Stimulated activated CD4-positive, alpha-beta T cell treated with anti-CD3 and anti-CD28 coated beads, Interleukin-2, amount 100 ng/mL, for 48 hours (primary cell): Measurements from ENCODE around the gene CHTF18.
"Not testable (repeated sequence)": the region's sequence is repeated elsewhere in the genome, so short reads cannot be mapped to it uniquely, and the experiment has no call there.

ENCODE experiments used
- DNase-seq, 2 donors: peaks; one replicate each; pipeline ENCODE4 v3.0.0-alpha.2; 2020

CHTF18 gene

GRCh38 chr16:832652-833336 lies 44.4 kb downstream of the CHTF18 start:
- DNase-seq = no peak

- no peak for DNase-seq
Observed at GRCh38 chr16:833411-833810, 45.0 kb downstream of the CHTF18 start.

DNA sequence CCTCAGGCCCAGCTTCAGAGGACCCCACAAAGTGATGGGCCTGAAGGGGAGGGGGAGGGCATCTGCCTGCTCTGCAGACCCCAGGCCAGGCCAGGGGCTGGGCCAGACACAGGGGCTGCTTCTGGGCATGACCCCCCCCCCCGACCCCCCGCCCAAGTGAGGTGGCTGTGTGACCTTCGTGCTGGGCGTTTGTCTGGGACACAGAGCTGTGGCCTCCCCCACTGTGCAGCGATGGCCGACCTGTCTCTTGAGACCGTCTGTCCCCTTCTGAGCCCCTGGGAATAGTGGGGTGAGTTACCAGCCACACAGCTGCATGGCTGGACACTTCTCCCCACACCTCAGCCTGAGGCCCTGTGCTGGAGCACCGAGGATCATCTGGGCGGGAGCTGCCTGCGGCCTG lies 47.0 kb downstream of the CHTF18 start:
- DNase-seq = no peak

DNA sequence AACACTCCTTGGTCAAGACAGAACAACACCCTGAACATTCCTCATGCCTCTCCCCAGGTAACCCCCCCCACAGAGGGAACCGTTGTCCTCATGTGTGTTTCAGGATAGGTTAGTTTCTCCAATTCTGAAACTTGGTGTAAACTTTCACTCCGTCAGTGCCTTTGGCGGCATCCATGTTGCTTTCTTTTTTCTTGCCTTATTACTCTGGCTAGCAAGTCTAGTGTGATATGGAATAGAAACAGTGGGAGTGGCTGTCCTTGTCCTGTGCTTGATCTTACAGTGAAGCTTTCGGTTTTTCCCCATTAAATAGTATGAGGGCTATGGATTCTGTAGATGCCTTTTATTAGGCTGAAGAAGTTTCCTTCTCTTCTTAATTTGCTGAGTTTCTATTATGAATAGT lies 47.8 kb downstream of the CHTF18 start:
- DNase-seq = no peak

- not testable (repeated sequence) for DNase-seq
Observed at GRCh38 chr16:836822-837221, 48.4 kb downstream of the CHTF18 start.

GRCh38 chr16:838741-839140 lies 50.3 kb downstream of the CHTF18 start:
- no peak for DNase-seq

GRCh38 chr16:839643-840408 lies 51.4 kb downstream of the CHTF18 start:
- no peak for DNase-seq

DNA sequence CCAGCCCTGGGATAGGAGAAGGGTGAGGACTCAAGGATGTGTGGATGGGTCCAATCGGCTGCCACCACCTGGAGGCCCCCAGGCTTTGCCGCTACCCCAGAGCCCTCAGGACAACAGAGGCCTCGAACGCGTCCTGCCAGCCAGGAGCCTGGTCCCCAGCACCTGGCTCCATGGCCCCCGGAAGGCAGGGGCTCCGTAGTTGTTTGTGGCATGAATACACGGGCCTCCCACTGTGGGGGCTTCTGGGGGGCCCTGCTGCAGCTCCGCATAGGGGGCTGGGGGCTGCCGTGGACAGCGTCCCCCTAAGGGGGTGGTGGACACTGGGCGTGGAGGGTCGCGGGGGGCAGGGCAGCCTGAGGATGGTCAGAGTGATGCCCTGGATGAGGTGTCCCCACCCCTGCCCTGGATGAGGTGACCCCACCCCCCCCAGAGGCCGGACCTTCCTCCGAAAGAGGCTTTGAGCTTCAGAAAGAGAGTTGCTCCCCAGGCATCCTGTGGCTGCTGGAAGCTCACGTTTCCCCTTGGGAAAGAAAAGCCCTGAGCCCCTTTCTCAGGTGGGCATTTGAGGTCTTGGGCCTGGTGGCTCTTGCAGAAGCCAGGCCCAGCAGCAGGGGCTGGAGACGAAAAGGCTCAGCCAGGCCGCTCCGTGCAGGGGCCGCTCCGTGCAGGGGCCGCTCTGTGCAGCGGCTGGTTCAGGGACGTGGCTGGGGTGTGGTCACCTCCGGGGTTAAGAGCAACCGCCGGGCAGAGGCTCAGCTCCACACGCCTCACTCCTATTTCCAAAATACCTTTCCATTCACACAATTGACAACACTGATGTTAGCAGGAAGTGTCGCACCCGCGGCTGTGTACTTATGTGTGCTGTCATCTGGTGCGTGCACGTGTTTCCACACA lies 52.4 kb downstream of the CHTF18 start:
- DNase-seq = no peak

GRCh38 chr16:841455-842060 lies 53.1 kb downstream of the CHTF18 start:
- DNase-seq = no peak

DNA sequence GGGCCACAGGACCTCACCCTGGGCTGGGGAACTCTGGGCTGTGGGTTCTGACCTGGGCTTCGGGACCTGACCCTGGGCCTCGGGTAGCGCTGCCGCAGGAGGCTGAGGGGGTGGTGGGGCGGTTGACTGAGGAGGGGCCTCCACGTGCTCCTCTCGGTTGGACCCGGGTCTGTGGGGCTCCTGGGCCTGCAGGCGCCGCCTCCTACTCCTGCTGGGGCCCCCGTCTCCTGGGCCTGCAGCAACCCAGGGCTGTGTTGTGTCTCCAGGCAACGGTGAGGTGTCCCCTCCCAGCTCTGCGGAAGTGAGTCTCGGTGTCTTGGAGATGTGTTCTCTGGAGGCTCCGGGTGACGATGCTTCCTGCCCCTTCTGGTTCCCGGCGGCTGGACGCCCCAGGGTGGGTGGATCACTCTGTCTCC lies 53.6 kb downstream of the CHTF18 start:
- no peak for DNase-seq

DNA sequence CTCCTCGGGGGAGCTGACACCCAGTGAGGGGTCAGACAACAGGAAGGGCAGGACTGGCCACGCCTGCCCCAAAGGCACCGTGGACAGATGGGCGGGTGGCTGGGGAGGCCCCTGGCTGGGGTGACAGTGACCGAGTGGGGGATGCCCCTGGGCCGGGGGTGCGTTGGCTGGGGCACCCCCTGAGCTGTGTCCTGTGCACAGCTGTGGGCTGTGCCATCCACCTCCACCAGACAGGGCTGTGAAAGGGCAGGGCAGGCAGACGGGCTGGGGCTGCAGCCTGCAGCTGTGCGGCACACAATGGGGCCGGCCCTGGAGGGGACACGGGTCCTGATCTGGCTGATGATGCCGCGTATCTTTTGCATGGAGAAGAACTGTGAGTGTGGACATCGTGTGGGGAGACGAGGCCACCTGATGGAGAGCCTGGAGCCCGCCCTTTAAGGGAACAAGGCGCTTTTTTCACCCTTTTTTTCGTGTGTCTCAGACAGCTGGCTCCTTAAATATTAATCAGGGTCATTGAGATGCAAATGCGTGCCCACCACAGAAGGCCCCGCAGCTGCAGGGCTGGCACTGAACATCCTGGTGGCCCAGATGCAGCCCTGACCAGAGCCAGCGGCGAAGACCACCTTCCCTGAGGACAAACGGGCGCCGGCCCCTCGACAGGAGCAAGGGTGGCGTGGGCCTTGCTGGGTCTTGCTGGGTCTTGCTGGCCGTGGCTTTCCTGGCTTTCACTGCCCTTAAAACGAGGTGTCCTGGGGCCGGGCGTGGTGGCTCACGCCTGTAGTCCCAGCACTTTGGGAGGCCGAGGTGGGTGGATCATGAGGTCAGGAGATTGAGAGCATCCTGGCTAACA lies 54.5 kb downstream of the CHTF18 start:
- DNase-seq = no peak

GRCh38 chr16:843771-844170 lies 55.4 kb downstream of the CHTF18 start:
- no peak for DNase-seq

- DNase-seq = no peak
Observed at GRCh38 chr16:844638-845350, 56.4 kb downstream of the CHTF18 start.

DNA sequence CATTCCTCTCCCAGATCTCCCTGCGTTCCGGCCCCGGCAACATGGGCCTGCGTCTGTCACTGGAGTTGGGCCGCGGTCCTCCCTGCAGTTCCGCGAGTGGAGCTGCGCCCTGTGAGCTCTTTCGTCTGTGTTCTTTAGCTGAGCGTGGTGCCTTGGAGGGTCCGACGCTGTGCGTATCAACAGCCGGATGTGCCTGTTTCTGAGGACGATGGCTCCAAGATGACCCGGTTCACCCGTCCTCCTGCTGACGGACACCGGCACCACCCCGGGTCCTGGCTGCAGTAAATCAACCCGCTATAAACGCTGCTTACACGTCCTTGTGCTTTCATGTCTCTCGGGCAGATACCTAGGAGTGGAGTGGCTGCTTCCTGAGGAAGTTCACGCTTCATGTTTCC lies 56.9 kb downstream of the CHTF18 start:
- DNase-seq = no peak

DNA sequence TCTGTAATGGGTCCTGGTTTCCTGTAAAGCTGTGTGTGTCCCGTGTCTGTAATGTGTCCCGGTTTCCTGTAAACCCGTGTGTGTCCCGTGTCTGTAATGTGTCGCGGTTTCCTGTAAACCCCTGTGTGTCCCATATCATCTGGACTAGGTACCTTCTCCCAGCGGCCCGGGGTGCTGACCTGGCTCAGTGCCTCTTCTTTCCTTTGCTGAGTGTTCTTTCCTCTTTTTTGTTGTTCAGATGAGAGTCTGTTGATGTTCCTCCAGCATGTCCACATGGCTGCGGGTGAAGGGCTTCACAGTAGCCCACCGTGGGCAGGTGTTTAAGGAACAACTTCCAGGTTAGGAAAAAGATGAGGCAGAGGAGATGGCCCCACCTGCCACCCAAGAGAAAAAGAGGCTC lies 58.7 kb downstream of the CHTF18 start:
- DNase-seq = no peak
